ENCODE measurements around the gene RAPGEF2. TPM values are rescaled to one million over a fixed set of nuclear protein-coding genes. Genes with fewer than 3 reads are reported as not detected.

RAPGEF2 gene
- total and polyA plus RNA-seq, 9 of the 15 experiments (the other 6 are each of a cell fraction or from before 2014, with no cell fraction given): 3.1 to 32.6 (median 23.1) TPM

DNA sequence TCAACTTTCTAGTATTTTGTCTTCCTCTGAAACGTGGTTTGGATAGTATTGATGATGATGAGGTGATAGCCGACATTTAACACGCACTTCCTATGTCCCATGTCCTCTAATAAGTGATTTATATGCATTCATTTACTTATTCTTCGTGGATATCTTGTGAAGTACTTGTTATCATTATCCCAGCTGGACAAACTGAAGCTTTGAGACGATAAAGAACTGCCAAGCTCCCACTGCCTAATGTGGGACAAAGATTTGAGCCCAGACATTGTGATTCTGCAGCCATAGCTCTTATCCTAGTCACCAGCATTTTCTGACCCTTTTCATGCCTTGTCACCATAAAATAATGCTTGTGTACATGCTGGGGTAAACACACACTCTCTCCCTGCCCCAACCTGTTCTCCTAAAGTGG, 92.5 kb downstream of the RAPGEF2 start (continued):
- TF ChIP-seq HMG20B (CRISPR knock-in tag; IDR thresholded peaks at IDR 0.05) (no peak), TEAD4 (IDR thresholded peaks at IDR 0.05; ENCODE audit: low read length) (peak; percentile 98), TEAD4 (CRISPR knock-in tag; IDR thresholded peaks at IDR 0.05; ENCODE audit: borderline replicate concordance) (no peak), SETDB1 (IDR thresholded peaks at IDR 0.05; ENCODE audit: low read length) (no peak), BCOR (IDR thresholded peaks at IDR 0.05) (peak; percentile 55; the same call in 1 of the 2 replicates), SRSF9 (IDR thresholded peaks at IDR 0.05; ENCODE audit: borderline replicate concordance, low read depth, low read length) (no peak), FIP1L1 (IDR thresholded peaks at IDR 0.05; ENCODE audit: low read depth, low read length, poor library complexity, severe bottlenecking) (no peak), JUN (IDR thresholded peaks at IDR 0.05; ENCODE audit: borderline replicate concordance, low read depth, low read length) (no peak), JUN (CRISPR knock-in tag; IDR thresholded peaks at IDR 0.05; ENCODE audit: borderline replicate concordance) (no peak), HDAC6 (IDR thresholded peaks at IDR 0.05; ENCODE audit: low read depth, low read length) (no peak), ZNF274 (IDR thresholded peaks at IDR 0.05; ENCODE audit: borderline replicate concordance, low read depth, low read length) (peak; percentile 70; the same call in 1 of the 2 replicates), POLR2AphosphoS5 (IDR thresholded peaks at IDR 0.05; ENCODE audit: control insufficient read depth, insufficient read depth, low read depth, low read length) (peak; percentile 96), ZNF175 (CRISPR knock-in tag; IDR thresholded peaks at IDR 0.05; ENCODE audit: low read depth) (no peak), POLR3A (IDR thresholded peaks at IDR 0.05; ENCODE audit: borderline replicate concordance, extremely low read depth, insufficient read depth, insufficient read length) (no peak), HDGF (IDR thresholded peaks at IDR 0.05) (no peak), PHF8 (IDR thresholded peaks at IDR 0.05; ENCODE audit: borderline replicate concordance, low read length) (no peak), CBFB (CRISPR knock-in tag; IDR thresholded peaks at IDR 0.05) (no peak), POLR3G (IDR thresholded peaks at IDR 0.05; ENCODE audit: extremely low read depth, insufficient read length, insufficient replicate concordance) (no peak)
- TF ChIP-seq, protein P1, sequence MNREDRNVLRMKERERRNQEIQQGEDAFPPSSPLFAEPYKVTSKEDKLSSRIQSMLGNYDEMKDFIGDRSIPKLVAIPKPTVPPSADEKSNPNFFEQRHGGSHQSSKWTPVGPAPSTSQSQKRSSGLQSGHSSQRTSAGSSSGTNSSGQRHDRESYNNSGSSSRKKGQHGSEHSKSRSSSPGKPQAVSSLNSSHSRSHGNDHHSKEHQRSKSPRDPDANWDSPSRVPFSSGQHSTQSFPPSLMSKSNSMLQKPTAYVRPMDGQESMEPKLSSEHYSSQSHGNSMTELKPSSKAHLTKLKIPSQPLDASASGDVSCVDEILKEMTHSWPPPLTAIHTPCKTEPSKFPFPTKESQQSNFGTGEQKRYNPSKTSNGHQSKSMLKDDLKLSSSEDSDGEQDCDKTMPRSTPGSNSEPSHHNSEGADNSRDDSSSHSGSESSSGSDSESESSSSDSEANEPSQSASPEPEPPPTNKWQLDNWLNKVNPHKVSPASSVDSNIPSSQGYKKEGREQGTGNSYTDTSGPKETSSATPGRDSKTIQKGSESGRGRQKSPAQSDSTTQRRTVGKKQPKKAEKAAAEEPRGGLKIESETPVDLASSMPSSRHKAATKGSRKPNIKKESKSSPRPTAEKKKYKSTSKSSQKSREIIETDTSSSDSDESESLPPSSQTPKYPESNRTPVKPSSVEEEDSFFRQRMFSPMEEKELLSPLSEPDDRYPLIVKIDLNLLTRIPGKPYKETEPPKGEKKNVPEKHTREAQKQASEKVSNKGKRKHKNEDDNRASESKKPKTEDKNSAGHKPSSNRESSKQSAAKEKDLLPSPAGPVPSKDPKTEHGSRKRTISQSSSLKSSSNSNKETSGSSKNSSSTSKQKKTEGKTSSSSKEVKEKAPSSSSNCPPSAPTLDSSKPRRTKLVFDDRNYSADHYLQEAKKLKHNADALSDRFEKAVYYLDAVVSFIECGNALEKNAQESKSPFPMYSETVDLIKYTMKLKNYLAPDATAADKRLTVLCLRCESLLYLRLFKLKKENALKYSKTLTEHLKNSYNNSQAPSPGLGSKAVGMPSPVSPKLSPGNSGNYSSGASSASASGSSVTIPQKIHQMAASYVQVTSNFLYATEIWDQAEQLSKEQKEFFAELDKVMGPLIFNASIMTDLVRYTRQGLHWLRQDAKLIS (CRISPR knock-in tag; IDR thresholded peaks at IDR 0.05): no peak
- TF ChIP-seq, protein P2, sequence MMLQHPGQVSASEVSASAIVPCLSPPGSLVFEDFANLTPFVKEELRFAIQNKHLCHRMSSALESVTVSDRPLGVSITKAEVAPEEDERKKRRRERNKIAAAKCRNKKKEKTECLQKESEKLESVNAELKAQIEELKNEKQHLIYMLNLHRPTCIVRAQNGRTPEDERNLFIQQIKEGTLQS (IDR thresholded peaks at IDR 0.05): no peak
- TF ChIP-seq, protein P2 (CRISPR knock-in tag; conservative IDR thresholded peaks at IDR 0.05): no peak
- TF ChIP-seq, protein P3, sequence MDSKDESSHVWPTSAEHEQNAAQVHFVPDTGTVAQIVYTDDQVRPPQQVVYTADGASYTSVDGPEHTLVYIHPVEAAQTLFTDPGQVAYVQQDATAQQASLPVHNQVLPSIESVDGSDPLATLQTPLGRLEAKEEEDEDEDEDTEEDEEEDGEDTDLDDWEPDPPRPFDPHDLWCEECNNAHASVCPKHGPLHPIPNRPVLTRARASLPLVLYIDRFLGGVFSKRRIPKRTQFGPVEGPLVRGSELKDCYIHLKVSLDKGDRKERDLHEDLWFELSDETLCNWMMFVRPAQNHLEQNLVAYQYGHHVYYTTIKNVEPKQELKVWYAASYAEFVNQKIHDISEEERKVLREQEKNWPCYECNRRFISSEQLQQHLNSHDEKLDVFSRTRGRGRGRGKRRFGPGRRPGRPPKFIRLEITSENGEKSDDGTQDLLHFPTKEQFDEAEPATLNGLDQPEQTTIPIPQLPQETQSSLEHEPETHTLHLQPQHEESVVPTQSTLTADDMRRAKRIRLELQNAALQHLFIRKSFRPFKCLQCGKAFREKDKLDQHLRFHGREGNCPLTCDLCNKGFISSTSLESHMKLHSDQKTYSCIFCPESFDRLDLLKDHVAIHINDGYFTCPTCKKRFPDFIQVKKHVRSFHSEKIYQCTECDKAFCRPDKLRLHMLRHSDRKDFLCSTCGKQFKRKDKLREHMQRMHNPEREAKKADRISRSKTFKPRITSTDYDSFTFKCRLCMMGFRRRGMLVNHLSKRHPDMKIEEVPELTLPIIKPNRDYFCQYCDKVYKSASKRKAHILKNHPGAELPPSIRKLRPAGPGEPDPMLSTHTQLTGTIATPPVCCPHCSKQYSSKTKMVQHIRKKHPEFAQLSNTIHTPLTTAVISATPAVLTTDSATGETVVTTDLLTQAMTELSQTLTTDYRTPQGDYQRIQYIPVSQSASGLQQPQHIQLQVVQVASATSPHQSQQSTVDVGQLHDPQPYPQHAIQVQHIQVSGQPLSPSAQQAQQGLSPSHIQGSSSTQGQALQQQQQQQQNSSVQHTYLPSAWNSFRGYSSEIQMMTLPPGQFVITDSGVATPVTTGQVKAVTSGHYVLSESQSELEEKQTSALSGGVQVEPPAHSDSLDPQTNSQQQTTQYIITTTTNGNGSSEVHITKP (IDR thresholded peaks at IDR 0.05; ENCODE audit: partially characterized antibody): no peak
